Caco-2 (cell line): ENCODE data around the gene MICALL1. TPM values are rescaled to one million over a fixed set of nuclear protein-coding genes. Genes with fewer than 3 reads are reported as not detected.
A peak's percentile ranks its signal among the peaks of the same experiment; 100 is the strongest.

Source experiments
- BruUV-seq: library from RNA; stranded (reverse); fragments of 400-500 nt; replicated peaks from 2 replicates; lab custom pipeline; 2021; lab: Mats Ljungman, UMichigan
- CTCF ChIA-PET: fragments of 300-600 bp; sonication (Branson Sonifier 250); formaldehyde crosslinking; loops from one replicate; lab custom pipeline; 2022; ENCODE audit warnings: antibody characterized with exemption; lab: Charles Lee
- POLR2A ChIA-PET: fragments of 300-600 bp; sonication (Branson Sonifier 250); formaldehyde crosslinking; loops from one replicate; lab custom pipeline; 2022; ENCODE audit warnings: antibody characterized with exemption; lab: Charles Lee
- DNase-seq, 2 experiments: peaks; one replicate each; pipeline versions ENCODE4 v3.0.0 to v3.0.0-alpha.2; 2020 to 2022
- H3K27me3 ChIP-seq: replicated peaks from 2 replicates; pipeline ENCODE4 v1.6.0; 2011; ENCODE audit warnings: low read length; ENCODE audit not compliant: control insufficient read depth, insufficient read depth
- H3K36me3 ChIP-seq: 2 replicates; pipeline ENCODE4 v1.5.1; 2011; ENCODE audit warnings: low read length; ENCODE audit not compliant: control insufficient read depth, insufficient read depth
- H3K4me1 ChIP-seq: fragments of 250-450 bp; sonication (Bioruptor Pico); 2 replicates; pipeline ENCODE4 v1.5.1; 2020; ENCODE audit warnings: mild to moderate bottlenecking
- H3K4me3 ChIP-seq: 2 replicates; pipeline ENCODE4 v1.5.1; 2011; ENCODE audit warnings: low read depth, mild to moderate bottlenecking, control low read depth, low read length
- H3K9me3 ChIP-seq: fragments of 250-450 bp; sonication (Bioruptor Pico); 2 replicates; pipeline ENCODE4 v1.5.1; 2020; ENCODE audit warnings: mild to moderate bottlenecking, moderate library complexity
- H3K27ac Mint-ChIP-seq: one replicate; pipeline ENCODE4 v1.8.0; 2022; ENCODE audit warnings: mixed read lengths; ENCODE audit not compliant: unreplicated experiment
- H3K27me3 Mint-ChIP-seq: one replicate; pipeline ENCODE4 v1.8.0; 2022; ENCODE audit warnings: mixed read lengths; ENCODE audit not compliant: insufficient read depth, unreplicated experiment
- H3K36me3 Mint-ChIP-seq: one replicate; pipeline ENCODE4 v1.8.0; 2022; ENCODE audit warnings: mild to moderate bottlenecking, mixed read lengths; ENCODE audit not compliant: insufficient read depth, unreplicated experiment
- H3K4me1 Mint-ChIP-seq: one replicate; pipeline ENCODE4 v1.8.0; 2022; ENCODE audit warnings: low read depth, mixed read lengths; ENCODE audit not compliant: unreplicated experiment
- H3K4me3 Mint-ChIP-seq: one replicate; pipeline ENCODE4 v1.8.0; 2022; ENCODE audit warnings: mild to moderate bottlenecking, moderate library complexity, mixed read lengths; ENCODE audit not compliant: unreplicated experiment
- H3K9me3 Mint-ChIP-seq: one replicate; pipeline ENCODE4 v1.8.0; 2022; ENCODE audit warnings: mixed read lengths; ENCODE audit not compliant: unreplicated experiment
- intact Hi-C: fragments of 100-400 bp; cut with micrococcal nuclease; formaldehyde crosslinking; loops from one replicate; pipeline ENCODE4 v1.10.0; 2022; ENCODE audit not compliant: unreplicated experiment
- total RNA-seq: library from RNA; stranded (reverse); gene quantifications from 2 replicates; pipeline ENCODE4 v1.2.3, GENCODE V29; 2022
- TF ChIP-seq, protein P1 (sequence below), 2 experiments: fragments of 200-600 bp in 1 of 2; IDR thresholded peaks; 1 replicate in 1 of 2; 2 replicates in 1 of 2; pipeline versions ENCODE4 v1.5.1 to v1.8.0; 2011 to 2022; ENCODE audit warnings: antibody characterized with exemption in 1 of 2, control low read depth in 1 of 2, inconsistent platforms in 1 of 2, low read depth in 1 of 2, low read length in 1 of 2, mild to moderate bottlenecking in 1 of 2, moderate library complexity in 1 of 2; ENCODE audit not compliant: insufficient read depth in 1 of 2, severe bottlenecking in 1 of 2, unreplicated experiment in 1 of 2

The MICALL1 gene
- total RNA-seq, 1 experiment from 2014 or later, result 46.7 TPM

DNA sequence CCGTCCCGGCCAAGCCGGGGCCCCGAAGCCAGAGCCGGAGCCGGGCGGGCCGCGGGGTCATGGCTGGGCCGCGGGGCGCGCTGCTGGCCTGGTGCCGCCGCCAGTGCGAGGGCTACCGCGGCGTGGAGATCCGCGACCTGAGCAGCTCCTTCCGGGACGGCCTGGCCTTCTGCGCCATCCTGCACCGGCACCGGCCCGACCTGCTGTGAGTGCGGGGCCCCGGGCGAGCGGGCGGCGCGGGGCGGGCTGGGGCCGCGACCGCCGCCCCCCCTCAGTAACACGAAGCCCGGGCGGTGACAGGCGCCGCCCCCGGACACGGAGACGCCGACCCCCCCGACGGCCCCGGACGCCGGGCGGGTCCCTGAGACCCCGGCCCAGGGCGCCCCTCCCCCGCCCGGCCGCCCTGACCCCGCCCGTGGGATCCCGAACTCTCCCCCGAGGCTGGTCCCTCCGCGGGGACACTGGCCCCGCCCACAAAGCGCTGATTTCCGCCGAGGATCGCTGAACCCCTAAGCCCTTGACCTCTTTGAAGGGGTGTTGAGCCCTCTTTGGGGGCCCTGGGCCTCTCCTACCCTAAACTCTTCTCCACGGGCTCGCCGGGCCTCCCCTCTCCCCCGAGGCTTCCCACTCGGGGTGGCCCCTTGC lies 389 bp downstream of the MICALL1 start:
- CTCF ChIA-PET, result interaction anchor here (0.6 to 1.7 kb wide), 11 partner anchors 10 to 326 kb away, joined by 3 to 10 read pairs (median 3); partner anchors contain the start of genes ANKRD54, C22orf23 and POLR2F
- Mint-ChIP-seq H3K9me3 (no peaks in the 10 kb centered on the region), H3K4me1 (peaks cover 15% of the 10 kb centered on the region), H3K27me3 (no peaks in the 10 kb centered on the region), H3K4me3 (peak overlapping the region; percentile 75), H3K36me3 (peaks cover 24% of the 10 kb centered on the region), H3K27ac (peak overlapping the region; percentile 78)
- intact Hi-C loops, result loop anchor here (1.0 kb wide), 1 partner anchor 28 kb away; no protein-coding TSS in a partner anchor
- Histone ChIP-seq H3K27me3 (no peaks in the 10 kb centered on the region), H3K4me3 (peak overlapping the region; percentile 69), H3K36me3 (no peaks in the 10 kb centered on the region), H3K4me1 (peaks cover 25% of the 10 kb centered on the region), H3K9me3 (no peaks in the 10 kb centered on the region)
- peak in 1 of 2 experiments; percentile 36 for DNase-seq
- POLR2A ChIA-PET, result interaction anchor here (0.5 to 2.7 kb wide), 5 partner anchors 10 to 47 kb away, joined by 3 to 17 read pairs (median 5); partner anchors contain the start of genes C22orf23 and POLR2F
- TF ChIP-seq, protein P1, sequence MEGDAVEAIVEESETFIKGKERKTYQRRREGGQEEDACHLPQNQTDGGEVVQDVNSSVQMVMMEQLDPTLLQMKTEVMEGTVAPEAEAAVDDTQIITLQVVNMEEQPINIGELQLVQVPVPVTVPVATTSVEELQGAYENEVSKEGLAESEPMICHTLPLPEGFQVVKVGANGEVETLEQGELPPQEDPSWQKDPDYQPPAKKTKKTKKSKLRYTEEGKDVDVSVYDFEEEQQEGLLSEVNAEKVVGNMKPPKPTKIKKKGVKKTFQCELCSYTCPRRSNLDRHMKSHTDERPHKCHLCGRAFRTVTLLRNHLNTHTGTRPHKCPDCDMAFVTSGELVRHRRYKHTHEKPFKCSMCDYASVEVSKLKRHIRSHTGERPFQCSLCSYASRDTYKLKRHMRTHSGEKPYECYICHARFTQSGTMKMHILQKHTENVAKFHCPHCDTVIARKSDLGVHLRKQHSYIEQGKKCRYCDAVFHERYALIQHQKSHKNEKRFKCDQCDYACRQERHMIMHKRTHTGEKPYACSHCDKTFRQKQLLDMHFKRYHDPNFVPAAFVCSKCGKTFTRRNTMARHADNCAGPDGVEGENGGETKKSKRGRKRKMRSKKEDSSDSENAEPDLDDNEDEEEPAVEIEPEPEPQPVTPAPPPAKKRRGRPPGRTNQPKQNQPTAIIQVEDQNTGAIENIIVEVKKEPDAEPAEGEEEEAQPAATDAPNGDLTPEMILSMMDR (IDR thresholded peaks at IDR 0.05; ENCODE audit: insufficient read depth in 1 of 2, low read depth in 1 of 2, low read length in 1 of 2, severe bottlenecking in 1 of 2, unreplicated experiment in 1 of 2), result no peak
- no TSS peak for BruUV-seq

DNA sequence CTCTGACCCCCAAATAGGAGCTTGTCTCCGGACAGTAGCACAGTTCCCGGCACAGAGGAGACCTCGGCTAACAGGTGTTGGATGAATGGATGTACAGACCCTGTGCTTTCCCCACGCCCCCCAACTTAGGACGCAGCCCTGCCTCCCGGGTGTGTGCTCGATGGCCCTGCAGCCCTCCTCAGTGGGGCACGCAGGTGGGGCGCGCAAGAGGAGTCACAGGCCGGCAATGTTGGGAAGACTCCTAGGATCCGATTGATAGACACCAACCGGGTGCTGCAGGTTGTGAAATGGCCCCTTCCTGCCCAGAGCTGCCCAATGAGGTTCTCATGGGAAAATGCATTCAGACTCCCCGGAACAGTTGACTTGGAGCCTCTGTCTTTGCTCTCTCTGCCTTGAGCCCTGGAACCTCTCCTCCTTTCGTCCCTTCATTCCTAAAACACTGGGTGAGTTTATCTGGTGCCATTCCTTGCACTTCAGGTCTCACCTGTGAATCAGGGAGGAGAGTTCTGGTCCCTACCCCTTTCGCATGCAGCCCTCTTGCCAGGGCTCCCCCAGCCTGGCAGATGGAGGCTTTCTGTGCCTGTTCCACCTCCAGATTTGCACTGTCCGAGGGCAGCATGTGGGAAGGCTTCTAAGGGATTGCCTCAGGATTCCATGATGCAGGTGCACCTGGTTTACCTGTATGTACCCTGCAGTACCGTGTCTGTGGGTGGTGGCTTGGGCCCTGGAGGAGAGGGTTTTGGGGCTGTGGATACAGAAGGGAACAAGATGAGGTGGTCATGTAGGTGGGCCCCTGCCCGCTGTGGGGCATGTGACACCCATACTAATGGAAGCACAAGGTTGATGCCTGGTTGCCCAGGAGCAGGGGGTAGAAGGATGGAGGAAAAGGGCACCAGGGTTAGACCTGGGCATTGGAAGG lies 1.2 kb downstream of the MICALL1 start:
- H3K4me1 ChIP-seq, result peaks cover 25% of the 10 kb centered on the region
- no peaks in the 10 kb centered on the region for H3K36me3 ChIP-seq
- peak overlapping the region; percentile 69 for H3K4me3 ChIP-seq
- BruUV-seq, result TSS peak; percentile 35
- peak overlapping the region; percentile 78 for H3K27ac Mint-ChIP-seq
- peaks cover 15% of the 10 kb centered on the region for H3K4me1 Mint-ChIP-seq
- no peaks in the 10 kb centered on the region for H3K27me3 ChIP-seq
- CTCF ChIA-PET, result interaction anchor here (1.7 kb wide), 1 partner anchor 10 kb away, joined by 10 read pairs; no protein-coding TSS in a partner anchor
- H3K27me3 Mint-ChIP-seq, result no peaks in the 10 kb centered on the region
- DNase-seq, result no peak
- H3K36me3 Mint-ChIP-seq, result peaks cover 24% of the 10 kb centered on the region
- TF ChIP-seq, protein P1 (IDR thresholded peaks at IDR 0.05; ENCODE audit: insufficient read depth in 1 of 2, low read depth in 1 of 2, low read length in 1 of 2, severe bottlenecking in 1 of 2, unreplicated experiment in 1 of 2), result no peak
- POLR2A ChIA-PET, result interaction anchor here (1.3 kb wide), 1 partner anchor 20 kb away, joined by 3 read pairs; no protein-coding TSS in a partner anchor
- H3K9me3 Mint-ChIP-seq, result no peaks in the 10 kb centered on the region
- peak overlapping the region; percentile 75 for H3K4me3 Mint-ChIP-seq
- H3K9me3 ChIP-seq, result no peaks in the 10 kb centered on the region
- intact Hi-C loops, result no loop called here

- Mint-ChIP-seq H3K9me3 (no peaks in the 10 kb centered on the region), H3K4me3 (no peak overlapping the region), H3K27me3 (no peaks in the 10 kb centered on the region), H3K4me1 (peaks cover 15% of the 10 kb centered on the region), H3K36me3 (peaks cover 30% of the 10 kb centered on the region), H3K27ac (no peak overlapping the region)
- H3K4me3 ChIP-seq, result no peak overlapping the region
- no TSS peak for BruUV-seq
- no peaks in the 10 kb centered on the region for H3K36me3 ChIP-seq
- DNase-seq, result no peak
- intact Hi-C loops, result no loop called here
- CTCF ChIA-PET, result no interaction called here
- H3K27me3 ChIP-seq, result no peaks in the 10 kb centered on the region
- H3K9me3 ChIP-seq, result no peaks in the 10 kb centered on the region
- peaks cover 22% of the 10 kb centered on the region for H3K4me1 ChIP-seq
- TF ChIP-seq, protein P1 (IDR thresholded peaks at IDR 0.05; ENCODE audit: insufficient read depth in 1 of 2, low read depth in 1 of 2, low read length in 1 of 2, severe bottlenecking in 1 of 2, unreplicated experiment in 1 of 2), result no peak
- POLR2A ChIA-PET, result no interaction called here
These were observed 3.7 kb downstream of the MICALL1 start for GRCh38 chr22:37909766-37910165.
